Endothelial cell of umbilical vein (primary cell): Measurements from ENCODE around the gene KRT12. TPM values are rescaled to one million over a fixed set of nuclear protein-coding genes. Genes with fewer than 3 reads are reported as not detected.

Experiments used
- BruUV-seq: library from RNA; stranded (reverse); fragments of 400-500 nt; replicated peaks from 2 replicates; lab custom pipeline; 2021; lab: Mats Ljungman, UMichigan
- CTCF ChIA-PET: fragments of 300-600, 350-600 bp; sonication (Branson Sonifier 250); formaldehyde crosslinking; loops from one replicate; lab custom pipeline; 2021; ENCODE audit warnings: antibody characterized with exemption, inconsistent platforms; lab: Charles Lee
- POLR2A ChIA-PET: fragments of 300-600, 350-600 bp; sonication (Branson Sonifier 250); formaldehyde crosslinking; loops from one replicate; lab custom pipeline; 2021; ENCODE audit warnings: antibody characterized with exemption, inconsistent platforms; lab: Charles Lee
- DNase-seq: peaks from one replicate; pipeline ENCODE4 v3.0.0-alpha.2; 2011; ENCODE audit warnings: low read depth, low spot score
- FAIRE-seq: peaks from 2 replicates; lab custom pipeline; 2011; peaks lifted over from hg19 to GRCh38; lab: Jason Lieb, UNC
- H2AFZ ChIP-seq: 2 replicates; pipeline ENCODE4 v1.6.0; 2012; ENCODE audit warnings: low read depth, low read length, control low read depth, inconsistent platforms
- H3K27ac ChIP-seq: 2 replicates; pipeline ENCODE4 v1.5.1; 2011; ENCODE audit warnings: low read depth, mild to moderate bottlenecking, control low read depth, low read length, moderate library complexity; ENCODE audit not compliant: insufficient read depth
- H3K27me3 ChIP-seq, 2 experiments: 2 replicates each; pipeline versions ENCODE4 v1.6.0 to v1.6.1; 2011; ENCODE audit warnings: low read length in 2 of 2, mixed read lengths in 1 of 2; ENCODE audit not compliant: control insufficient read depth in 2 of 2, insufficient read depth in 2 of 2
- H3K36me3 ChIP-seq, 2 experiments: 2 replicates in 1 of 2; 3 replicates in 1 of 2; pipeline ENCODE4 v1.5.1; 2011; ENCODE audit warnings: low read length in 2 of 2, mild to moderate bottlenecking in 1 of 2, moderate library complexity in 1 of 2; ENCODE audit not compliant: control insufficient read depth in 2 of 2, insufficient read depth in 2 of 2; ENCODE audit errors: extremely low read depth in 1 of 2
- H3K4me1 ChIP-seq: 3 replicates; pipeline ENCODE4 v1.5.1; 2011; ENCODE audit warnings: mild to moderate bottlenecking, low read length; ENCODE audit not compliant: control insufficient read depth, insufficient read depth; ENCODE audit errors: extremely low read depth
- H3K4me2 ChIP-seq: 2 replicates; pipeline ENCODE4 v1.6.1; 2011; ENCODE audit warnings: low read length, control low read depth, mixed read lengths; ENCODE audit not compliant: insufficient read depth
- H3K4me3 ChIP-seq, 3 experiments: fragments of 200-600 bp in 1 of 3; sonication (generic), shearing (Covaris generic) in 1 of 3; replicated peaks in 1 of 3; 2 replicates each; pipeline ENCODE4 v1.5.1; 2011 to 2016; ENCODE audit warnings: control low read depth in 3 of 3, low read length in 3 of 3, mild to moderate bottlenecking in 2 of 3, inconsistent platforms in 1 of 3, low read depth in 1 of 3, moderate library complexity in 1 of 3; ENCODE audit not compliant: insufficient read depth in 1 of 3
- H3K79me2 ChIP-seq: 2 replicates; pipeline ENCODE4 v1.6.0; 2012; ENCODE audit warnings: low read length, inconsistent platforms; ENCODE audit not compliant: control insufficient read depth, insufficient read depth
- H3K9ac ChIP-seq: replicated peaks from 2 replicates; pipeline ENCODE3; 2011; ENCODE audit warnings: low read length, control low read depth; ENCODE audit not compliant: insufficient read depth; ENCODE audit errors: extremely low read depth
- H3K9me1 ChIP-seq: replicated peaks from 3 replicates; pipeline ENCODE4 v1.6.0; 2011; ENCODE audit warnings: mild to moderate bottlenecking, low read length; ENCODE audit not compliant: control insufficient read depth, insufficient read depth; ENCODE audit errors: extremely low read depth
- H3K9me3 ChIP-seq: replicated peaks from 2 replicates; pipeline ENCODE4 v1.5.1; 2012; ENCODE audit warnings: low read length, inconsistent platforms; ENCODE audit not compliant: control insufficient read depth, insufficient read depth
- H4K20me1 ChIP-seq: replicated peaks from 2 replicates; pipeline ENCODE3; 2011; ENCODE audit warnings: mild to moderate bottlenecking, low read length; ENCODE audit not compliant: control insufficient read depth, insufficient read depth; ENCODE audit errors: extremely low read depth
- EZH2 ChIP-seq: IDR thresholded peaks from 2 replicates; pipeline ENCODE4 v1.6.1; 2012; ENCODE audit warnings: borderline replicate concordance, low read depth, mild to moderate bottlenecking, moderate library complexity, low read length, inconsistent platforms; ENCODE audit not compliant: severe bottlenecking
- FOS ChIP-seq: IDR thresholded peaks from 2 replicates; pipeline ENCODE4 v1.6.1; 2011; ENCODE audit warnings: mild to moderate bottlenecking, low read length, moderate library complexity, borderline replicate concordance; ENCODE audit not compliant: insufficient read depth
- GATA2 ChIP-seq: IDR thresholded peaks from 2 replicates; pipeline ENCODE4 v1.7.0; 2011; ENCODE audit warnings: low read depth, mild to moderate bottlenecking, moderate library complexity, mixed read lengths, low read length; ENCODE audit not compliant: insufficient read length, insufficient read depth
- JUN ChIP-seq: IDR thresholded peaks from 2 replicates; pipeline ENCODE4 v1.6.1; 2011; ENCODE audit warnings: borderline replicate concordance, low read depth; ENCODE audit not compliant: insufficient read length, insufficient read depth
- MYC ChIP-seq: IDR thresholded peaks from one replicate; pipeline ENCODE4 v1.6.1; 2011; ENCODE audit warnings: mild to moderate bottlenecking, low read depth, low read length
- POLR2A ChIP-seq: IDR thresholded peaks from 2 replicates; pipeline ENCODE4 v1.6.1; 2012; ENCODE audit warnings: low read depth, mild to moderate bottlenecking, control low read depth, low read length
- POLR2AphosphoS5 ChIP-seq: IDR thresholded peaks from 2 replicates; pipeline ENCODE4 v1.6.1; 2012; ENCODE audit warnings: low read depth, mild to moderate bottlenecking, control low read depth, low read length, moderate library complexity; ENCODE audit not compliant: insufficient read depth
- dilution Hi-C: fragments of 300-500 bp; cut with MboI; formaldehyde crosslinking; loops from one replicate; pipeline ENCODE4 v1.15.0; 2019; ENCODE audit warnings: low sequenced_read_pairs; ENCODE audit not compliant: extremely low pct_ligation_motif_present
- intact Hi-C: fragments of 100-400 bp; cut with micrococcal nuclease; formaldehyde crosslinking; loops from one replicate; pipeline ENCODE4 v1.10.0; 2022
- polyA plus RNA-seq, 4 experiments: library from polyadenylated mRNA; depleted of rRNA in 3 of 4; stranded (reverse) in 3 of 4; unstranded in 1 of 4; fragments of >200 nt; gene quantifications; 2 replicates each; pipeline versions ENCODE4 v1.2.1 to v1.2.3, GENCODE V29; 2011 to 2012; ENCODE audit warnings: missing spikeins in 1 of 4
- total RNA-seq: library from RNA; stranded (reverse); gene quantifications from 2 replicates; pipeline ENCODE4 v1.2.3, GENCODE V29; 2021
- TF ChIP-seq, protein P1 (sequence below), 2 donors: IDR thresholded peaks; 1 replicate in 1 of 2; 2 replicates in 1 of 2; pipeline ENCODE4 v1.5.1; 2011; ENCODE audit warnings: low read length in 2 of 2, mild to moderate bottlenecking in 2 of 2, moderate library complexity in 2 of 2, control low read depth in 1 of 2, inconsistent platforms in 1 of 2, low read depth in 1 of 2; ENCODE audit not compliant: insufficient read depth in 1 of 2; ENCODE audit errors: extremely low read depth in 1 of 2
- TF ChIP-seq, protein P2 (sequence below): IDR thresholded peaks from 2 replicates; pipeline ENCODE4 v1.6.1; 2011; ENCODE audit not compliant: insufficient read depth, insufficient read length

The KRT12 gene
- total and polyA plus RNA-seq, 2 donors (not counting 3 experiments of a cell fraction or from before 2014, with no cell fraction given) = not detected

DNA sequence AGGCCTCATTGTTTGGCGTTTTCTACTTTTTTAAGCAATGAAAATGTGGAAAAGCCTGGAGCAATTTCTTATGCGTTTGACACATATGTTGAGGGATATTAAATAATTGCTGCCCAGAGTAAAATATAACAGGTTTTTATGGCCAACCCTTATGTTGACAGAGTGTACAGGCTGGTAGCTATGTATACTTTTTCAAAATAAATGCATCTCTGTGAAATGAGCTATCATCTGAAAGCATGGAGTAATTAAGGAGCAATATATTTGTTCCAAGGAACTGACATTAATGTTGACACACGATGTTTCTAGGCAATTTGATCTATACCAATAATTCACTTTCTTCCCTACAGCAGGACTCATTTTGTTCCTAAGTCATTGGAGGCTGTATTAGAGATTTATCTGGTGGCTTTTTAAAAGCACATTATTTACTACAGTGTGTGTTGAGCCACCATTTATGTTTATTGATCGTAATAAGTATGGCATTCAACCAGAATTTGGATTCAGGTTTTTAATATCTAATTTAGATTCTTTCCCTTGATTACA, 30.0 kb upstream of the KRT12 start:
- dilution Hi-C loops = no loop called here

More for the DNA sequence above, 30.0 kb upstream of the KRT12 start:
- H3K9me1 ChIP-seq = no peaks in the 10 kb centered on the region
- no peak overlapping the region for H3K27ac ChIP-seq
- H3K4me2 ChIP-seq = no peak overlapping the region
- H2AFZ ChIP-seq = no peak overlapping the region
- CTCF ChIA-PET = no interaction called here
- no peaks in the 10 kb centered on the region for H4K20me1 ChIP-seq
- no peak overlapping the region for H3K9ac ChIP-seq
- H3K79me2 ChIP-seq = no peaks in the 10 kb centered on the region
- intact Hi-C loops = no loop called here
- DNase-seq = no peak
- H3K4me3 ChIP-seq = no peak overlapping the region
- peaks cover 0 to 3% of the 10 kb centered on the region in 2 experiments for H3K27me3 ChIP-seq
- TF ChIP-seq FOS (no peak), POLR2A (no peak), POLR2AphosphoS5 (no peak), GATA2 (no peak), MYC (no peak), JUN (no peak), EZH2 (no peak)
- TF ChIP-seq, protein P1, sequence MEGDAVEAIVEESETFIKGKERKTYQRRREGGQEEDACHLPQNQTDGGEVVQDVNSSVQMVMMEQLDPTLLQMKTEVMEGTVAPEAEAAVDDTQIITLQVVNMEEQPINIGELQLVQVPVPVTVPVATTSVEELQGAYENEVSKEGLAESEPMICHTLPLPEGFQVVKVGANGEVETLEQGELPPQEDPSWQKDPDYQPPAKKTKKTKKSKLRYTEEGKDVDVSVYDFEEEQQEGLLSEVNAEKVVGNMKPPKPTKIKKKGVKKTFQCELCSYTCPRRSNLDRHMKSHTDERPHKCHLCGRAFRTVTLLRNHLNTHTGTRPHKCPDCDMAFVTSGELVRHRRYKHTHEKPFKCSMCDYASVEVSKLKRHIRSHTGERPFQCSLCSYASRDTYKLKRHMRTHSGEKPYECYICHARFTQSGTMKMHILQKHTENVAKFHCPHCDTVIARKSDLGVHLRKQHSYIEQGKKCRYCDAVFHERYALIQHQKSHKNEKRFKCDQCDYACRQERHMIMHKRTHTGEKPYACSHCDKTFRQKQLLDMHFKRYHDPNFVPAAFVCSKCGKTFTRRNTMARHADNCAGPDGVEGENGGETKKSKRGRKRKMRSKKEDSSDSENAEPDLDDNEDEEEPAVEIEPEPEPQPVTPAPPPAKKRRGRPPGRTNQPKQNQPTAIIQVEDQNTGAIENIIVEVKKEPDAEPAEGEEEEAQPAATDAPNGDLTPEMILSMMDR (IDR thresholded peaks at IDR 0.05; ENCODE audit: extremely low read depth in 1 of 2, insufficient read depth in 1 of 2, low read depth in 1 of 2, low read length in 2 of 2) = no peak
- TF ChIP-seq, protein P2, sequence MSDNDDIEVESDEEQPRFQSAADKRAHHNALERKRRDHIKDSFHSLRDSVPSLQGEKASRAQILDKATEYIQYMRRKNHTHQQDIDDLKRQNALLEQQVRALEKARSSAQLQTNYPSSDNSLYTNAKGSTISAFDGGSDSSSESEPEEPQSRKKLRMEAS = no peak
- BruUV-seq = no TSS peak
- POLR2A ChIA-PET = no interaction called here
- no peak for FAIRE-seq
- no peaks in the 10 kb centered on the region for H3K36me3 ChIP-seq
- no peaks in the 10 kb centered on the region for H3K9me3 ChIP-seq
- H3K4me1 ChIP-seq = no peaks in the 10 kb centered on the region
